Erythroblast (primary cell): ENCODE results near the gene FAHD2A.
"Not testable (repeated sequence)": the region's sequence is repeated elsewhere in the genome, so short reads cannot be mapped to it uniquely, and the experiment has no call there.

Experiments
- DNase-seq, 2 experiments: peaks; one replicate each; lab custom pipeline; 2025; lab: John Stamatoyannopoulos, UW
- GATA1 ChIP-seq: IDR thresholded peaks from 2 replicates; pipeline ENCODE4 v1.6.1; 2011; ENCODE audit warnings: low read depth, mild to moderate bottlenecking, control low read depth, low read length, moderate library complexity
- POLR2A ChIP-seq: IDR thresholded peaks from 2 replicates; pipeline ENCODE4 v1.6.1; 2011; ENCODE audit warnings: mild to moderate bottlenecking, low read length

Gene FAHD2A, protein sequence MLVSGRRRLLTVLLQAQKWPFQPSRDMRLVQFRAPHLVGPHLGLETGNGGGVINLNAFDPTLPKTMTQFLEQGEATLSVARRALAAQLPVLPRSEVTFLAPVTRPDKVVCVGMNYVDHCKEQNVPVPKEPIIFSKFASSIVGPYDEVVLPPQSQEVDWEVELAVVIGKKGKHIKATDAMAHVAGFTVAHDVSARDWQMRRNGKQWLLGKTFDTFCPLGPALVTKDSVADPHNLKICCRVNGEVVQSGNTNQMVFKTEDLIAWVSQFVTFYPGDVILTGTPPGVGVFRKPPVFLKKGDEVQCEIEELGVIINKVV

DNA sequence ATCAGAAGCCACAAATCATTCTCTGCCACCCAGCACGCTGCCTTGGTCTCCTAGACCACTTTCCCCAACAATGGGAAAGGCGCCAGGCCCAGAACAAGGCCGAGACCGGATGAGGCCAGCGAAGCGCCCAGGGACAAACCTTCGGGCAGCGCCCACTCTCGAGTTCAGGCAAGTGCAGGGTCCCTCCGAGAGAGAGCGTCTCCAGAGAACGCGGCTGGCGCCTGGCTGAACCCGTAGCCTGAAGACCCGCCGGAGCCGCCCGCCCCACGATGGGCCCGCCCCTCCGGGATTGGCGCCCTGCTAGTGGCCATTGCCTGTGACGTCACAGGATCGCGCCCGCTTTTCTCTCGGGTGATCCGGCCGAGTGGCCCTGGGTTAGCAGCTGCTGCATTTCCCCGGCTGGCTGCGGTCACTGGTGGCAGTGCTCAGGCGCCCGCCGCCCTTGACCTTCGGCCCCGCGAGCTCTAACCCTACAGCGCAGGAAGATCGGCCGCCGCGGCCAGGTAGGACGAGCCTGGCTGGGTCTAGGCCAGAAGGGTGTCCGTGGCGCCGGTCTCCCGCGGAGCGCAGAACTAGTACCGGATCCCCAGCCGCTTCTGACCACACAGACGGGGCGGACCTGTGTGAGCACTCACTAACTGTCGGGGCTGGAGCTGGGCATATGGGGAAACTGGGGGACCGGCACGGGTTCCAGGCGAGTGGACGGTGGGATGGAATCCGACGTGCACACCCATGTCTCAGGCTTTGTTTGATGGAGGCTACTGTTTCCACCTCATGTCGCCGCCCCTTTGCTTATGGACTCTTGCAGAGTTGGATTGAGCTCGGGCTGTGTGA lies at the start of gene FAHD2A:
FAHD2A (plus strand) TSS at position 339 of the 834 bp plus-strand sequence. CDS start 2,851 bp downstream, outside the sequence.
- DNase-seq, result peak; percentile 92 to 95
- TF ChIP-seq POLR2A (peak; percentile 80), GATA1 (no peak)

DNA sequence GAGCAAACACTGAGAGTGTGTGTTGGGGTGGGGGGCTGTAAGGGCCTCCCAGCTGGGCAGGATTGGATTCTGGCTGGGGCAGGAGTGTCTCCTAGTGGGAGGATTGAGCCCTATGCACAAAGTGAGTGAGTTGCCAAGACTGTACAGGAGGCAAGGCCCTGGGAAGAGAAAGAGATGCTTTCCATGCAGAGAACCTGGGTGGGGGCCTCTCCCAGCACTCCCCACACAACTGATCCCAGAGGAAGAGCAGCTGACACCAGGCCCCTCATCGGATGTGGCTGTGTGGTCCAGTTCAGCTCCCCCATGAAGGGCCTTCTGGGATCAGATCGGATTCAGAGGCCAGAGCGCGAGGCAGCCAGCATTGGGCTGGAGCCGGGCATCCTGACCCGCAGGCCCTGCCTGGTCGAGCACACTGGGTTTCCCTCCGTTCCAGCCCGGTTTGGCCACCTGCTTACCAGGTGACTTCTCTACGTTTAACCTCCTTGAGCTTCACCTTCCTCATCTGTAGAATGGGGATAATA lies 49.4 kb upstream of the FAHD2A start:
- no peak for TF ChIP-seq GATA1
- DNase-seq, result no peak

- TF ChIP-seq POLR2A (no peak), GATA1 (no peak)
- no peak for DNase-seq
Observed at GRCh38 chr2:95353613-95354468, 48.7 kb upstream of the FAHD2A start.

DNA sequence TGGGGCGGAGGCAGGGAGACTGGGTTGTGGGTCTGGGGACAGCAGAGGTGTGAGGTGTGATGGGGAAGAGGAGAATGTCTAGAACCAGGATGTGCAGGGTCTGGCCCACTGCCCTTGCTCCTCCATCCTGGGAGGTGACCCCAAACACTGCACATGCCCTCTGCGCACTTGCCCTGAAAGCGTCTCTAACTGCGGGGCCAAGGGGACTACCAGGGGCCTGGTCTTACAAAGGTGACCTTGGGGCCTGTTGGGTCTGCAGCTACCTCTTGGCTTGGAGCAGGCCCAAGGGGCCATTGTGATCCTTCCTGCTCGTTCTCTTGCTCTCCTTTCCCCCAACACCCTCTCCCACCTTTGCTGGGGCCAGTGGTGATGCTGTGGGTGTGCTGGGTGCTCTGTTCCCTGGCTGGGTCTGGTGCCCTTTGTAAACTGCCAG lies 48.0 kb upstream of the FAHD2A start:
- DNase-seq, result no peak
- no peak for TF ChIP-seq GATA1
- TF ChIP-seq POLR2A, result no peak

- DNase-seq, result no peak
- TF ChIP-seq POLR2A (no peak), GATA1 (no peak)
Observed at GRCh38 chr2:95354925-95355324, 47.6 kb upstream of the FAHD2A start.

- not testable (repeated sequence) for DNase-seq
Observed at GRCh38 chr2:95355486-95355885, 47.0 kb upstream of the FAHD2A start.

DNA sequence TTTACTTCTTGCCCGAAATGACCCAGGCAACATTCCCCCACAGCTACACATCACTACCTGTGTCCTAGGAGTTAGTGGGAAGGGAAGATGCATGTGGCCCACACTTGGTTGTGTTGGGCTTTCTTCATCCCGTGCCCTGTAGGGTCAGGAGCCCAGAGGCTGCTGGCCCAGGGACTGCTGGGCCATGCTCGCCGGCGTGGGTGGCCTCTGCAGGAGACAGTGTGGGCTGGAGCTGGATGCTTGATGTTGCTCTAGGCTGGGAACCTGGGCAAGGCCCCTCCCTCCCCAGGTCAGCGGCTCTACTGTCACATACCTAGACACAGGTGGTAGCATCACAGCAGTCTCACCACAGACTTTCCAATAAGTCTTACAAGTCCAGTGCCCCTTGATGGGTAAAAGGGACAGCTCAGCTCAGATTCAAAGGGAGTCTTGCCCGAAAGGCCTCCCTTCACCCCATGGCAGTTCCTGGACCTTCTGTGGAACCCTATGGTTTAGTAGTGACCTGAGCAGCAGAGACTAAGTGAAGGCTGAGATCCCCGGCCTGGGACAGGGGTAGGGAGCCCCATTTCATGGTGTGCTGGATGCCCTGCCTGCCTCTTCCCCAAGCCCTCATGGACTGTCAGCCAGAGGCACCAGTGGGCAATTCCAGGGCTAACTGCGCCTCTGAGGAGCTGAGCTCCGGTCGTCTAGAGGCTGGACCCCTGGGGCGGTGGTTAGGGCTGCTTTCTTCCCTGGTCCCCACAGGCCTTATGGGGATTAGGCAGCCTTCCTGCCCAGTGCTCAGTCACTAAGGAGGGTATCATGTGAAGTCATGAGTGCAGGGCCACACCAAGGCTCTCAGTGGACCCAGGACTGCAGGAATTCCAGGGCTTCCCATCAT lies 45.4 kb upstream of the FAHD2A start:
- TF ChIP-seq GATA1 (no peak), POLR2A (no peak)
- DNase-seq, result no peak

DNA sequence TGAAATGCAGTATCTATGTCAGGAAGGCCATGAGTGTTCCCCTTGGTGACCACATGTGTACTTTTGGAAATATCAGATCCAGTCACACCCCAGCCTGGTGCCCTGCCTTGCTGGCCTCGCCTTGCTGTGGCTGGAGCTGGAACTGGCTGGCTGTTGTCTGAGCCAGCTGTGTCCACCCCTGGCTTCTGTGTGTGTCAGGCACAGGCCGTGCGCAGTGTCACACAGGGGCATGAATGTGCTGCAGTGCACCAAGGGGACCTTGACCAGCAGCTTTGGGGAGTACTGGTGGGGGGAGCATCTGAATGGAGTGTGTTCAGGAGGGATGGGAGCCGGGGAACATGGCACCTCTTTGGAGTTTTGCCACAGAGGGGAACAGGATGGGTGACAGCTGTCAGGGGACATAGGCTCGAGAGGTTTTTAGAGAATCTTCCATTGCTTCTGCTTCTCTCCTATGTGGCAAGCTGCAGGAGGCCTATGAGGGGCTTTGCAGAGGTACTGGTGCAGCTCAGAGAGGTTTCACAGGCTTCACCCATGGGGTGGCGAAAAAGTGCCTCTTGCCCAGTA lies 44.7 kb upstream of the FAHD2A start:
- DNase-seq, result no peak
- TF ChIP-seq POLR2A, result no peak
- no peak for TF ChIP-seq GATA1

DNA sequence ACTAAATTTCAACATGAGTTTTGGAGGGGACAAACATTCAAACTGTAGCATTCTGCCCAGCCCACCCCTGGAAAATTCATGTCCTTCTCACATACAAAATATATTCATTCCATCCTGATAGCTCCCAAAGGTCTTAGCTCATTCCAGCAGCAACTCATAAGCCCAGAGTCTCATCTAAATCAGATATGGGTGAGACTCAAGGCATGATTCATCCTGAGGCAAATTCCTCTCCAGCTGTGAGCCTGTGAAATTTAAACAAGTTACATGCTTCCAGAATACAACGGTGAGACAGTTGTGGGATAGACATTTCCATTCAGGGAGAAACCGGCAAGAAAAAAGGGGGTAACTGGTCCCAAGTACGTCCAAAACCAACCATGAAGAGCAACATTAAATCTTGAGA lies 43.5 kb upstream of the FAHD2A start:
- no peak for TF ChIP-seq GATA1
- no peak for TF ChIP-seq POLR2A
- no peak for DNase-seq

DNA sequence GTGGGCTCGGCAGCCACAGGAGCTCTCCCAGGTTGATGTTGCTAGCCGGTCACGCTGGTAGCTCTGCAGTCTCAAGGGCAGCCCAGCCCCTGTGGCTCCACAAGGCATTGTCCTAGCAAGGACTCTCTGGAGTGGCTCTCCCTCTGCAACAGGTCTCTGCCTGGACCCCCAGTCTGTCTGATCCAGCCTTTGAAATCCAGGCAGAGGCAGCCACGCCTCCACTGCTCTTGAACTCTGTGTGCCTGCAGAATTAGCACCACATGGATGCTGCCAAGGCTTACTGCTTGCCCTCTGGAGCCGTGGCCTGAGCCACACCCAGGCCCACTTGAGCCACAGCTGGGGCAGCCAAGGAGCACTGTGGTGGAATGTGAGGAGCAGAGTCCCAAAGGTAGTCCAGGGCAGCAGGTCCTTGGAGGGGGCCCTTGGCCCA lies 43.0 kb upstream of the FAHD2A start:
- DNase-seq, result no peak
- TF ChIP-seq POLR2A (no peak), GATA1 (no peak)

DNA sequence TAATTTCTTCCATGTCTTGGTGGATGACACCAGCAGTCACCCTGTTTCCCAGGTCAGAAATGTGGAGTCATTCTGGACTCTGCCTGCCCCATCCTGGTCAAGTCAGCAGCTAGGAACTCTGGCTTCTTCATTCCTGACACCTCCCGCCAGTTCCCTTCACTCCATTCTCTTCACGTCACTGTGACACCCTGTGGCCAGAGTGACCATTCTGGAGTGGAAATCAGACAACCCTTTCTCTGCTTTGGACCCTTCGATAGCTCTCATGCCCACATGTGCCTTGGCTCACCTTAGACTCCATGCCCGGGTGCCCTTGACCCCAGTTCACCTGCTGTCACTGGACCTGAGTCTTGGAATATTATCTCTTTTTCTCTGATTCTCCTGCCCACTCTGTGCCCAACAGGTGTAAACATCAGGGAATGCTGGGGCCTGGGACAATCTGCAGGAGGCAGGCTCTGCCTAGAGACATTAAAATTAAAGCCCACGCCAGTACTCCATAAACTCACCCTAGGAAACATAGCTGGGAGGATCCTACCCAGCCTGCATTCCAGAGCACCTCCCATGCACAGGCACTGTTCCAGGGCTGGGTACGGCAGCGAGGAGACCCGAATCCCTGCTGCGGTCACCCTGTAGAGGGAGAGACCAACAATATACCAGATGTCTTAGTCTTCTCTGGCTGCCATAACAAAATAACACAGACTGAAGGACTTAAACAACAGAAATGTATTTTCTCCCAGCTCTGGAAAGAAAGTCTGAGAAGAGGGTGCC lies 41.1 kb upstream of the FAHD2A start:
- no peak for DNase-seq
- TF ChIP-seq POLR2A (no peak), GATA1 (no peak)

DNA sequence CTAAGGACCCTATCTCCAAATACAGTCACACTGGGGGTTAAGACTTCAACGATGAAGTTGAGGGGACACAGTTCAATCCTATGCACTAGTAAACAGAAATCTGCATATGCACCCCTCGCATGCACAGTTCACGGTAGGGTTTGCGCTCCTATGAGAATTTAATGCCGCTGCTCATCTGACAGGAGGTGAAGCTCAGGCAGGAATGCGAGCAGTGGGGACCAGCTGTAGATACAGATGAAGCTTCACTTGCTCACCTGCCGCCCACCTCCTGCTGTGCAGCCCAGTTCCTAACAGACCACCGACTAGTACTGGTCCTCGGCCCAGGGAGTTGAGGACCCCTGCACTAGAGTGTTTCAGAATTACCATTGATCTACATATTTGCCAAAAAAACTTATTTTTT lies 40.0 kb upstream of the FAHD2A start:
- TF ChIP-seq GATA1 (no peak), POLR2A (no peak)
- no peak for DNase-seq

DNA sequence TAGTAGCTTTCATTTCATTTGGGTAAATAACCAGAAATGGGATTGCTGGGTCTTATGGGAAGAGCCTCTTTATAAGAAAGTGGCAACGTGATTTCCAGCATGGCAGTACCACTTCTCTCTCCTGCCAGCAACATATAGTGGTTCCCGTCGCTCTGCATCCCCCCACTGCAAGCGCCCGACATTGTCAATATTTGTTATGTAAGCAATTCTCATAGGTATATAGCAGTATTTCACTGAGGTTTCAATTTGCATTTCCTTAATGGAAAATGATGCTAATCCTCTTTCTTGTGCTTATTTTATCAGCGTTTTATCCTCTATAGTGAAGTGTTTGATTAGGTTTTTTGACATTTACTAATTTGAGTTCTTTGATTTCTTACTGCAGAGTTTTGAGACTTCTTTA lies 36.0 kb upstream of the FAHD2A start:
- TF ChIP-seq GATA1 (no peak), POLR2A (no peak)
- DNase-seq, result no peak
